GM19025 (cell line): Measurements from ENCODE around the gene ADARB1.
"Not testable (repeated sequence)": the region's sequence is repeated elsewhere in the genome, so short reads cannot be mapped to it uniquely, and the experiment has no call there.

Experiments
- ATAC-seq: cut with Tn5 transposase; IDR thresholded peaks from one replicate; pipeline ENCODE4 v1.9.1; 2021; ENCODE audit warnings: mild to moderate bottlenecking, low read depth, moderate library complexity; ENCODE audit not compliant: unreplicated experiment

ADARB1 gene

GRCh38 chr21:45143855-45144254, 69.5 kb downstream of the ADARB1 start:
- no peak for ATAC-seq

GRCh38 chr21:45145146-45145545, 70.8 kb downstream of the ADARB1 start:
- ATAC-seq, result no peak

DNA sequence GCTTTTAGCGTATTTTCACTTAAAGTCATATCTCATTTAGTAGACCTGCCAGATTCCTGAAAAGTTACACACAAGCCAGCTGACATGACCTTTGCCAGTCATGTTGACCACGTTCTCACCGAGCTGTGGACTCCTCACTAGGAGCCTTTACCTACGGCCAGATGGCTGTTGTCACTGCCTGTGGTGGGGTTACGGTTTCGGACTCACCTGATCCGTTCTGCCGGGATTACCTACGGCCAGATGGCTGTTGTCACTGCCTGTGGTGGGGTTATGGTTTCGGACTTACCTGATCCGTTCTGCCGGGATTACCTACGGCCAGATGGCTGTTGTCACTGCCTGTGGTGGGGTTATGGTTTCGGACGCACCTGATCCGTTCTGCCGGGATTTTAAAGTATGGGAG, 71.5 kb downstream of the ADARB1 start:
- not testable (repeated sequence) for ATAC-seq

GRCh38 chr21:45146306-45146705, 71.9 kb downstream of the ADARB1 start:
- no peak for ATAC-seq

GRCh38 chr21:45146801-45147200, 72.4 kb downstream of the ADARB1 start:
- no peak for ATAC-seq

DNA sequence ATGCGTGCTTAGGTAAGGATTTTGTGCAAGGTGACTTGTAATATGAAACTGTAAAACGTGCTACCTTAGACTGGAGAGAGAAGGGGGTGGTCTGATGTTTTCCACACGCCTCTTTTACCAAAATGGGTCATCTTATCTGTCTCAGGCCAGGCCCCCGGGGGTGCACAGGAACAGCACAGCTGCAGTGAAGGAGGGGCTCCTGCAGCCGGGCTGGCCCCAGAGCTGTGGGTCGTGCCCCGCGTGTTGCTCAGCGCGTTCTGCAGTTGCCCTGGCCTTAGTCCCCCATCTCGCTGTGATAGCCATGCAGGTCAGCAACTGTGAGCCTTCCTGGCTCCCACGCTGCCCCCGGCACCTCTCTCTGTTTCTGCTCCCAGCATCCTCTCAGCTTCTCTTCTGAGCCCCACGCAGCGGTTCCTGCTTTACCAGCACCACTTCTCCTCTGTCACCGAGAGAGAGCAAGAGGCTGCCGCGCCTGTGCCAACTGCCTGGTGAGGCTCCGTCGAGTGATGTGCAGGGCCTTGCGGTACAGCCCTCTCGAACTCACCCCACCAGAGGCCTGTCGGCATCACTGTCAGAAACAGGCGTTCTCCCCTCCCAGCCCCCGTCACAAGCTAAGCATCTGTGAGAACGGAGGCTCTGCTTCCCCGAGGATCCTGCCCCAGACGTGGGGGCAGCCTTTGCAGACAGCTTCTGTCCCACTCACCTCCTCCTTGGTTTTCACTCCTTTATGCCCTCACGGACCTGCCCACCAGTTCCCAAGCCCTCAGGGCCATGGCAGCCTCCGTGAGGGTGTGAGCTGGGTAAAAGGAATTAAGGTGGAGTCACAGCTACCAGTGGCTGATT, 73.3 kb downstream of the ADARB1 start:
- ATAC-seq, result no peak

- no peak for ATAC-seq
These were observed 74.1 kb downstream of the ADARB1 start for GRCh38 chr21:45148316-45148990.

GRCh38 chr21:45149021-45149420, 74.6 kb downstream of the ADARB1 start:
- no peak for ATAC-seq

DNA sequence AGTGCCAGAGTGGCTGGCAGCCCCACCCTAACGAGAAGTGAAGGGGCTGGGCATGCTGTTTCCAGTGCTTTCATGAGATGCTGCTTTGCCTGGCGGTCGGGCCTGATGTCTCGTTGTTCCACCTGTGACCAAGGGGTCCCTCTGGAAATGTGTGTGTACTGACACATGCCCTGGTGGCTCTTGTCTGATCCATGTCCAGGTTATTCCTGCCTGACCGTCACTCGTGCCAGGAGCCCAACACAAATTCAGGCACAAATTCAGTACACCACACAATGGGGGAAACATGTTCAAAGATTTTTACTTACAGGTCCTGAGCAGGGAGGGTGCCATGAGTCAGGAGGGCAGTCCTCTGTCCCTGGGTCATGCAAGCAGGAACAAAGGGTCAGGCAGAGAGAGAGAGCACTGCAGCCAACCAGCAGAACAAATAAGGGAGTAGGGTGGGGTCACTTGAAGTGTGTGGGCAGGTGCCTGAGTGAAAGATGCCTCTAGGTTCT, 76.3 kb downstream of the ADARB1 start:
- no peak for ATAC-seq

GRCh38 chr21:45151445-45152160, 77.2 kb downstream of the ADARB1 start:
- no peak for ATAC-seq

DNA sequence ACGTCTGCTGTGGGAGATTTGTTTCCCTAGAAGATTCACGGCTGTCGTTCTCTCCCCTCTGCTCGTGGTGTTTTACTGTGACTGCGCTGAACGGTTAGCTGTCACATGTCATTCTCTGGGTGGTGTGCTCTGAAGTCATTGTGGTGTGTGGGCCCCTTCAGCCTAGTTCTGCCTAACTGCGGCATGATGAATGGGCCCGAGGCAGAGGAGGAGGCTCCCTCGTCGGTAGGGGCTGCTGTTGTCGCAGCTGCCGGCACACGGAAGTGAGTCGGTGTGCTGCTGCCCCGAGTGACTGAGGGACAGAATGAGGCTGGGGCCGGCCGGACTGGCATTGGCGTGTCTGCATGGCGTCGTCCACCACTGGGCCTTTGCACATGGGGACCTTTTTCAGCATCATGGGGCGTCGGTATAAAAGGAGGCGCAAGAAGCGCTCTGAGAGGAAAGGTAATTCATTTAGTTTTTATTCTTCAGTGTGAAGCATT, 77.9 kb downstream of the ADARB1 start:
- no peak for ATAC-seq

DNA sequence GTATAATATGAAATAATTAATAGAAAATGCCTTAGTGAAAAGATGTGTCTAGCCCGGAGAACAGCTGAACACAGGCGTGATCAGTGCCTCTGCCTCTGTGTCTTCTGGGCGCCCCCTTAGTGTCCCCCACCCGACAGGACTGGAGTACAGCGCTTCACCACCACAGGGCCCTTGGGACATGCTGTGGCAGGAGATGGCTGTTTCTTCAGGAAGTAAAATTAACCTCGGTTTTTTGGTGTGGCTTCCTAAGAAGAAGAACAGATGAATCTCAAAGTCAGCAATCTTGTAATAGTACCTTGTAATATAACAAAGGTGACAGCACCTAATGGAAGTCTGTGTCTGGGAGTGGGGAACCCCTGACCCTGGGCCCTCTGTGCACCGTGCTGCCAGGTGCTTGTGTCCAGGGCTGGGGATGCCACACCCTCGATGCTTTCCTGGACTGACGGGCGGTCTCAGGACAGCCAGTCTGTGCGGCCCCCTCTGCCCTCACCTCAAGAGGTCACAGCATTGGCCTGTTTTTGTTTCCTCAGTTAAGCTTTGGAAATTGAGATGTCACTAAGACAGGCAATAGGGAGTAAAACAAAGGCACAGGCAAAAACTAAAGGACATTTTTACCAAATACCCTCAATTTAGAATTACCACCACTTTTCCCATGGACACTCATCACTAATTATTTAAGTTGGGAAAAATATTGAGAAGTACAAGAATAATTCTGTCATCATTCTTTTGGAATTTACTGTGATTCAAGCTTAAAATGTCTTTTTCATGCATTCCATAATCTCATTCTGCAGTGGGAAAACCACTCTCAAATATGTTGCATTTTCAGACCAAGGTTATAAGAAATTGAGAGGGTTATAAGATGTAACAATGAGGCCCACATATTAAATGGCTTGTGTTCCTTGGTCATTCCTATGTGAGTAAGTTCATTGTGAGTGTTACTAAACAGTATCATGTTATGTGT, 79.3 kb downstream of the ADARB1 start:
- ATAC-seq, result no peak

GRCh38 chr21:45154511-45155508, 80.4 kb downstream of the ADARB1 start:
- ATAC-seq, result no peak

GRCh38 chr21:45155910-45156309, 81.5 kb downstream of the ADARB1 start:
- no peak for ATAC-seq

DNA sequence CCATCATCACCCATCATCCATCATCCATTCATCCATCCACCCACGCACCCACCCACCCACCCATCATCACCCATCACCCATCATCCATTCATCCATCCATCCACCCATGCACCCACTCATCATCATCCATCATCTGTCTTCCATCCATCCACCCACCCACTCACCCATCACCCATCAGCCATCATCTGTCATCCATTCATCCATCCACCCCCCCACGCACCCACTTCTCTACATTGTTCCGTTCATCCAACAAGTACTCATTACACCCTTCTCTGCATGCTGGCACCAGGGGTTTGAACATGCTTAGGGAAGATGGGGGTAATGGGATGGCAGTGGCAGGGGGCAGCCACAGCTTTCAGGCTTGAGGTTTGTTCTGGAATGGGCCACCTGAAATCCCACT, 82.1 kb downstream of the ADARB1 start:
- no peak for ATAC-seq

- no peak for ATAC-seq
These were observed 83.6 kb downstream of the ADARB1 start for GRCh38 chr21:45157932-45158331.

DNA sequence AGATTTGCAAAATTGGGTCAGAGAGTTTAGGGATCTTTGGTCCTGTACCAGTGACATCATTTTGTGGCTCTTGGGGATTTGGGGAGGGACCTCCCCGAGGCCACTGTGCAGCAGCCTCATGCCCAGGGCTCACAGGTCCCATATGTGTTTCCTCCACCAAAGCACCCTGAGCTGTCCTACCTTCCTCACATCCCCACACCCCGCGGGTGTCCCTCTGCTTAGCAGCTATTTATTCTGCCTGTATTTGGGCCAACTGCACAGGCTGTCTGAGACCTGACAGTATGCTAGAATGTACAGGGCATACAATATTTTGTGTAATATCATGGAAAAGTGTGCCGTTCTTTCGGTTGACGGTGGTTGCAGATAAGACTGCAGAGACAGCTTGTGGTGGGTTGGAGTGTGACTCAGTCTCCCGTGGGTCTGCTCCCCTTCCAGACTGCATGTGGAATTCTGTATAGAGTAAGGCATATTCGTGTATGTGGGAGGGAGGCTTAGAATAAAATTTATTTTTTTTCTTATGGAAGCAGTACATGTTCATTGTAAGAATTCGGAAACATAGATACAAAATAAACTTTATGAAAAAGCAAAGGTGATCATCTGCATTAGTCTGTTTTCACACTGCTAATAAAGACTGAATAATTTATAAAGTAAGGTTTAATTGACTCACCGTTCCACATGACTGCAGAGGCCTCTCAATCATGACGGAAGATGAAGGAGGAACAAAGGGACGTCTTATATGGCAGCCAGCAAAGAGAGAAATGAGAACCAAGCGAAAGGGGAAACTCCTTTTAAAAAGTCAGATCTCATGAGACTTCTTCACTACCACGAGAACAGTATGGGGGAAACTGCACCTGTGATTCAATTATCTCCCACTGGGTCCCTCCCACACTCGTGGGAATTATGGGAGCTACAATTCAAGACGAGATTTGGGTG, 84.4 kb downstream of the ADARB1 start:
- ATAC-seq, result no peak

- no peak for ATAC-seq
These were observed 85.8 kb downstream of the ADARB1 start for GRCh38 chr21:45160198-45160597.
